Smooth muscle cell (in vitro differentiated cells): ENCODE measurements around the gene CLRN2. TPM values are rescaled to one million over a fixed set of nuclear protein-coding genes. Genes with fewer than 3 reads are reported as not detected.

Source experiments
- DNase-seq: peaks from one replicate; lab custom pipeline; 2025; ENCODE audit not compliant: unreplicated experiment; lab: John Stamatoyannopoulos, UW
- H2AFZ ChIP-seq: fragments of 200-600 bp; sonication (generic); 2 replicates; pipeline ENCODE4 v1.6.0; 2016; ENCODE audit warnings: antibody characterized with exemption, low read depth, mild to moderate bottlenecking
- H3F3A ChIP-seq: fragments of 200-600 bp; sonication (generic); 2 replicates; pipeline ENCODE4 v1.6.0; 2017; ENCODE audit warnings: antibody characterized with exemption, low read depth
- H3K27ac ChIP-seq: fragments of 200-600 bp; sonication (generic); 2 replicates; pipeline ENCODE4 v1.5.1; 2016; ENCODE audit warnings: low read depth, mild to moderate bottlenecking
- H3K27me3 ChIP-seq: fragments of 200-600 bp; sonication (generic); 2 replicates; pipeline ENCODE4 v1.6.1; 2016; ENCODE audit warnings: low read depth, mild to moderate bottlenecking
- H3K36me3 ChIP-seq: fragments of 200-600 bp; sonication (generic); 2 replicates; pipeline ENCODE4 v1.5.1; 2016; ENCODE audit warnings: low read depth
- H3K4me1 ChIP-seq: fragments of 200-600 bp; sonication (generic); 2 replicates; pipeline ENCODE4 v1.5.1; 2016; ENCODE audit warnings: low read depth
- H3K4me2 ChIP-seq: fragments of 200-600 bp; sonication (generic); 2 replicates; pipeline ENCODE4 v1.6.0; 2016; ENCODE audit warnings: mild to moderate bottlenecking
- H3K4me3 ChIP-seq: fragments of 200-600 bp; sonication (generic); 2 replicates; pipeline ENCODE4 v1.5.1; 2016; ENCODE audit warnings: mild to moderate bottlenecking
- H3K79me2 ChIP-seq: fragments of 200-600 bp; sonication (generic); 2 replicates; pipeline ENCODE4 v1.6.0; 2016; ENCODE audit warnings: low read depth, mild to moderate bottlenecking
- H3K9ac ChIP-seq: fragments of 200-600 bp; sonication (generic); 2 replicates; pipeline ENCODE4 v1.6.0; 2016; ENCODE audit warnings: low read depth
- H3K9me3 ChIP-seq: fragments of 200-600 bp; sonication (generic); replicated peaks from 2 replicates; pipeline ENCODE4 v1.5.1; 2016; ENCODE audit warnings: low read depth
- H4K20me1 ChIP-seq: fragments of 200-600 bp; sonication (generic); 2 replicates; pipeline ENCODE4 v1.6.0; 2016; ENCODE audit warnings: low read depth
- WGBS: methylation state at CpG from one replicate; pipeline ENCODE4 v1.1.7; 2016; ENCODE audit warnings: low lambda C conversion rate; 5-methylcytosine and 5-hydroxymethylcytosine counted together
- polyA plus RNA-seq: library from polyadenylated mRNA; unstranded; fragments of >200 nt; fragmentation: Nextera tagmentation; extraction: Ambion mirVana; gene quantifications from 2 replicates; pipeline ENCODE4 v1.2.1, GENCODE V29; 2016
- total RNA-seq: library from RNA; depleted of rRNA; stranded (reverse); fragments of >200 nt; gene quantifications from 2 replicates; pipeline ENCODE4 v1.2.3, GENCODE V29; 2014
- TF ChIP-seq, protein P1 (sequence below): fragments of 200-600 bp; sonication (generic); IDR thresholded peaks from 2 replicates; pipeline ENCODE4 v1.5.1; 2017; ENCODE audit warnings: borderline replicate concordance, mild to moderate bottlenecking, antibody characterized with exemption; ENCODE audit not compliant: insufficient read depth, poor library complexity, severe bottlenecking

Gene CLRN2, protein sequence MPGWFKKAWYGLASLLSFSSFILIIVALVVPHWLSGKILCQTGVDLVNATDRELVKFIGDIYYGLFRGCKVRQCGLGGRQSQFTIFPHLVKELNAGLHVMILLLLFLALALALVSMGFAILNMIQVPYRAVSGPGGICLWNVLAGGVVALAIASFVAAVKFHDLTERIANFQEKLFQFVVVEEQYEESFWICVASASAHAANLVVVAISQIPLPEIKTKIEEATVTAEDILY
- not detected in 2 replicates for total RNA-seq
- not detected in 2 replicates for polyA plus RNA-seq

GRCh38 chr4:17514865-17515264 lies at the start of gene CLRN2:
TSS of gene CLRN2 (plus strand) at chr4:17515165. CDS start at chr4:17515267, 102 bp downstream.
- H3K4me3 ChIP-seq = no peak within 1 kb of the TSS
- H3F3A ChIP-seq = no peaks in the 10 kb centered on the region
- no peak within 1 kb of the TSS for H3K4me2 ChIP-seq
- no peaks in the 10 kb centered on the region for H3K9me3 ChIP-seq
- no peaks in the 10 kb centered on the region for H3K79me2 ChIP-seq
- H3K27me3 ChIP-seq = peaks cover 26% of the 10 kb centered on the region
- TF ChIP-seq, protein P1, sequence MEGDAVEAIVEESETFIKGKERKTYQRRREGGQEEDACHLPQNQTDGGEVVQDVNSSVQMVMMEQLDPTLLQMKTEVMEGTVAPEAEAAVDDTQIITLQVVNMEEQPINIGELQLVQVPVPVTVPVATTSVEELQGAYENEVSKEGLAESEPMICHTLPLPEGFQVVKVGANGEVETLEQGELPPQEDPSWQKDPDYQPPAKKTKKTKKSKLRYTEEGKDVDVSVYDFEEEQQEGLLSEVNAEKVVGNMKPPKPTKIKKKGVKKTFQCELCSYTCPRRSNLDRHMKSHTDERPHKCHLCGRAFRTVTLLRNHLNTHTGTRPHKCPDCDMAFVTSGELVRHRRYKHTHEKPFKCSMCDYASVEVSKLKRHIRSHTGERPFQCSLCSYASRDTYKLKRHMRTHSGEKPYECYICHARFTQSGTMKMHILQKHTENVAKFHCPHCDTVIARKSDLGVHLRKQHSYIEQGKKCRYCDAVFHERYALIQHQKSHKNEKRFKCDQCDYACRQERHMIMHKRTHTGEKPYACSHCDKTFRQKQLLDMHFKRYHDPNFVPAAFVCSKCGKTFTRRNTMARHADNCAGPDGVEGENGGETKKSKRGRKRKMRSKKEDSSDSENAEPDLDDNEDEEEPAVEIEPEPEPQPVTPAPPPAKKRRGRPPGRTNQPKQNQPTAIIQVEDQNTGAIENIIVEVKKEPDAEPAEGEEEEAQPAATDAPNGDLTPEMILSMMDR = no peak
- H3K9ac ChIP-seq = no peak within 1 kb of the TSS
- WGBS = 92% methylated on average over 9 of the region's 9 CpGs
- H3K4me1 ChIP-seq = no peaks in the 10 kb centered on the region
- H3K36me3 ChIP-seq = no peaks in the 10 kb centered on the region
- H3K27ac ChIP-seq = no peak within 1 kb of the TSS
- H2AFZ ChIP-seq = no peak within 1 kb of the TSS
- H4K20me1 ChIP-seq = no peaks in the 10 kb centered on the region
- no peak for DNase-seq

- no peak overlapping the region for H3K4me2 ChIP-seq
- no peaks in the 10 kb centered on the region for H4K20me1 ChIP-seq
- no peaks in the 10 kb centered on the region for H3K36me3 ChIP-seq
- TF ChIP-seq, protein P1 = peak; percentile 58
- H3K27ac ChIP-seq = no peak overlapping the region
- no peaks in the 10 kb centered on the region for H3K79me2 ChIP-seq
- no peaks in the 10 kb centered on the region for H3K9me3 ChIP-seq
- no peak overlapping the region for H3K4me3 ChIP-seq
- no peak overlapping the region for H2AFZ ChIP-seq
- WGBS = 49% methylated on average over 9 of the region's 9 CpGs
- no peaks in the 10 kb centered on the region for H3F3A ChIP-seq
- no peaks in the 10 kb centered on the region for H3K4me1 ChIP-seq
- H3K9ac ChIP-seq = no peak overlapping the region
- DNase-seq = no peak
- no peaks in the 10 kb centered on the region for H3K27me3 ChIP-seq
Observed at GRCh38 chr4:17468619-17469221, 46.2 kb upstream of the CLRN2 start.

- Histone ChIP-seq H3K4me1 (no peaks in the 10 kb centered on the region), H3K9me3 (no peaks in the 10 kb centered on the region), H3K27me3 (no peaks in the 10 kb centered on the region), H3K27ac (no peak overlapping the region), H3K4me2 (no peak overlapping the region), H3K4me3 (no peak overlapping the region), H3K79me2 (no peaks in the 10 kb centered on the region), H3F3A (no peaks in the 10 kb centered on the region), H3K9ac (no peak overlapping the region), H2AFZ (no peak overlapping the region), H3K36me3 (no peaks in the 10 kb centered on the region), H4K20me1 (no peaks in the 10 kb centered on the region)
- DNase-seq = no peak
- WGBS = 80% methylated on average over 11 of the region's 11 CpGs
- TF ChIP-seq, protein P1 = no peak
Observed at GRCh38 chr4:17469931-17470674, 44.9 kb upstream of the CLRN2 start.
